ENCODE data around the gene AFAP1.

Gene AFAP1

DNA sequence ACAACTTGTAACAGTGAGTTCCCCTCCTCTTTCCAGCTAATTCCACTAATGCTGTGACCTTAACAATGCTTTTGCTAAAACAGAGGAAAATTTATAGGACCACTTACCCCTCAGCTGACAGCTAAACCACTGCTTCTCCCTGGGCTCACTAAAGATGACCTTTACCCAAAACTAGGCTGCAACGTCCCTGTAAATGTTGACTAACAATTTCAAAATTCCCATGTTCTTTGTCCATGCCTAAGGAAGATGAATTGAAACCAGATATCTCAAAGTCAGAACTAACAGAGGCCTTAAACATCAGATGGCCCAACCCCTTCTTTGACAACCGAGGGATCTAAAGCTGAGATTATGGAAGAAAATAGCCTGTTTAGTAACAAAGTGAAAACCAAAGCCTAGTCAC is 32.5 kb downstream of the AFAP1 start:
- Histone ChIP-seq H3K4me3 (IDR thresholded peaks at IDR 0.05; ENCODE audit: insufficient read depth, low read depth, low read length) (no peak overlapping the region), H2AFZ (ENCODE audit: low read depth) (no peak overlapping the region), H3K4me1 (ENCODE audit: low read depth, poor library complexity, severe bottlenecking) (no peaks in the 10 kb centered on the region), H4K20me1 (ENCODE audit: insufficient read depth) (no peaks in the 10 kb centered on the region), H3K4me2 (no peak overlapping the region), H3K27me3 (ENCODE audit: insufficient read depth, low read depth) (no peaks in the 10 kb centered on the region), H3K9ac (no peak overlapping the region), H3K27ac (no peak overlapping the region), H3K79me2 (ENCODE audit: insufficient read depth, low read depth) (no peaks in the 10 kb centered on the region), H3K36me3 (ENCODE audit: insufficient read depth) (no peaks in the 10 kb centered on the region)
- TF ChIP-seq, protein P1, sequence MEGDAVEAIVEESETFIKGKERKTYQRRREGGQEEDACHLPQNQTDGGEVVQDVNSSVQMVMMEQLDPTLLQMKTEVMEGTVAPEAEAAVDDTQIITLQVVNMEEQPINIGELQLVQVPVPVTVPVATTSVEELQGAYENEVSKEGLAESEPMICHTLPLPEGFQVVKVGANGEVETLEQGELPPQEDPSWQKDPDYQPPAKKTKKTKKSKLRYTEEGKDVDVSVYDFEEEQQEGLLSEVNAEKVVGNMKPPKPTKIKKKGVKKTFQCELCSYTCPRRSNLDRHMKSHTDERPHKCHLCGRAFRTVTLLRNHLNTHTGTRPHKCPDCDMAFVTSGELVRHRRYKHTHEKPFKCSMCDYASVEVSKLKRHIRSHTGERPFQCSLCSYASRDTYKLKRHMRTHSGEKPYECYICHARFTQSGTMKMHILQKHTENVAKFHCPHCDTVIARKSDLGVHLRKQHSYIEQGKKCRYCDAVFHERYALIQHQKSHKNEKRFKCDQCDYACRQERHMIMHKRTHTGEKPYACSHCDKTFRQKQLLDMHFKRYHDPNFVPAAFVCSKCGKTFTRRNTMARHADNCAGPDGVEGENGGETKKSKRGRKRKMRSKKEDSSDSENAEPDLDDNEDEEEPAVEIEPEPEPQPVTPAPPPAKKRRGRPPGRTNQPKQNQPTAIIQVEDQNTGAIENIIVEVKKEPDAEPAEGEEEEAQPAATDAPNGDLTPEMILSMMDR (conservative IDR thresholded peaks at IDR 0.05; ENCODE audit: low read depth, low read length): no peak

DNA sequence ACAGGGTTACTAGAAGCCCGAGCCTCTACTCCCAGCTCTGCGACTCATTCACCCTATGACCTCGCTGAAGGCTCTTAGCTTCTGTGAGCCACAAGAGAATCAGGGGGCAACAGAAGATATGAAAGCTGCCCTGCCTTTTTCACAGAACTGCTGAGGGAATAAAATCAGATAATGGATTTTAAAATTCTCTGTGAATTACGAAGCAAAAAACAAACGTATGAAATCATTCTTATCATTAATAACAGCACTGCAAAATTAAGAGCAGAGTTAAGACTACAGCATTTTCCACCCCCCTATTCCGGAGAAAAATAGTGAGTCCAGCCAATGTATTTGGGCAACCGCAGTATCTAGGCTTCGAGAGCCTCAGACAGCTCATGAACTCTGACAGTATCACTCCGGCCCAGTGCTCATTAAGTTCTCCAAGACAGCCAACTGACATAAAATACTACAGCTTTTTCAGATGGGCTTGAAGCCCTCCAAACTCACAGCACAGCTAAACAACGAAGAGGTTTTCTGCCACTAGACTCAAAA is 33.4 kb downstream of the AFAP1 start:
- Histone ChIP-seq H3K27me3 (ENCODE audit: insufficient read depth, low read depth) (no peaks in the 10 kb centered on the region), H3K79me2 (ENCODE audit: insufficient read depth, low read depth) (no peaks in the 10 kb centered on the region), H3K4me1 (ENCODE audit: low read depth, poor library complexity, severe bottlenecking) (no peaks in the 10 kb centered on the region), H3K27ac (no peak overlapping the region), H3K36me3 (ENCODE audit: insufficient read depth) (no peaks in the 10 kb centered on the region), H3K4me2 (no peak overlapping the region), H2AFZ (ENCODE audit: low read depth) (no peak overlapping the region), H4K20me1 (ENCODE audit: insufficient read depth) (no peaks in the 10 kb centered on the region), H3K4me3 (IDR thresholded peaks at IDR 0.05; ENCODE audit: insufficient read depth, low read depth, low read length) (no peak overlapping the region), H3K9ac (no peak overlapping the region)
- TF ChIP-seq, protein P1 (conservative IDR thresholded peaks at IDR 0.05; ENCODE audit: low read depth, low read length): no peak

DNA sequence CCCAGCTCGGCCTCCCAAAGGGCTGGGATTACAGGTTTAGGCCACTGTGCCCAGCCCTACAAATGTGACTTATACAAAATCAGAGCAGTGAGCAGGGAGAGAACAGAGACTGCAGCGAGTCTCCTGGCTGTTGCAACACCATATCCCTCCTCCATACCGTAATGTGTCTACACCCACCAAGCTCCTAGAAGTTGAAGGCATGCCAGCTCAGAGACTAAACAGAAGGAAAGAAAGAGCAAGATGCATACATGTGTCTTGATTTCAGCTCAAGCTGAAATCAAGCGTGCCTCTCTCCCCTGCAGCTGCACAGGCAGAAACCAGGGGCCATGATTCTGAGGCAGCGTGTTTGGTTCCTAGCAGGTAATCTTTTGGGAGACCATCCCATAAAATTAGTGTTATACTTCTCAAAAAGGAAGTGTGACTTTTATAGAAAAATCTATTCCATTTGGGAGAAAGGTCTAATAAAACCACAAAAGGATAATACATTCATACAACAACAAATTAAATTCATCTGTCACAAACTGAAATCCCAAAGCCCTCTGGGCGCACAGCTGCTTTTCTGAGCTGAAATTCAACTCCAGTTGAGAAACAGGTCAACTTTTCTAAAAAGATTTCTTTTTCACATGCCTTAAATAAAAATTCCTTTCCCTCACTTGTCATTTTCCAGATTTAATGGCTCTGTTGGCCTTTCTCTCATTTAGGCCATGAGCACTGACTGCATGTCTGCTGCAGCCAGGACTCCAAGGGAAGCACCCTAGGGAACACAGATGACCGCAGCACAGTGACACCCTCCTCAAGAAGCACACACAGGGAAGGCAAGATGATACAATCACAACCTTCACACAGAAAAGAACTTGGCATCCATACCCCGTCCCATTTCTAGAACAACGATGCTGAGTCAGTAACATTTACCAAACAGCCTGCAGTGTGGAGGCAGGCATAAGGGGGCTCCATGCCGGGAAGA is 34.4 kb downstream of the AFAP1 start:
- Histone ChIP-seq H3K4me1 (ENCODE audit: low read depth, poor library complexity, severe bottlenecking) (no peaks in the 10 kb centered on the region), H3K79me2 (ENCODE audit: insufficient read depth, low read depth) (no peaks in the 10 kb centered on the region), H3K27ac (no peak overlapping the region), H3K27me3 (ENCODE audit: insufficient read depth, low read depth) (no peaks in the 10 kb centered on the region), H3K4me3 (IDR thresholded peaks at IDR 0.05; ENCODE audit: insufficient read depth, low read depth, low read length) (no peak overlapping the region), H4K20me1 (ENCODE audit: insufficient read depth) (no peaks in the 10 kb centered on the region), H3K4me2 (no peak overlapping the region), H2AFZ (ENCODE audit: low read depth) (no peak overlapping the region), H3K9ac (no peak overlapping the region), H3K36me3 (ENCODE audit: insufficient read depth) (no peaks in the 10 kb centered on the region)
- TF ChIP-seq, protein P1 (conservative IDR thresholded peaks at IDR 0.05; ENCODE audit: low read depth, low read length): no peak

DNA sequence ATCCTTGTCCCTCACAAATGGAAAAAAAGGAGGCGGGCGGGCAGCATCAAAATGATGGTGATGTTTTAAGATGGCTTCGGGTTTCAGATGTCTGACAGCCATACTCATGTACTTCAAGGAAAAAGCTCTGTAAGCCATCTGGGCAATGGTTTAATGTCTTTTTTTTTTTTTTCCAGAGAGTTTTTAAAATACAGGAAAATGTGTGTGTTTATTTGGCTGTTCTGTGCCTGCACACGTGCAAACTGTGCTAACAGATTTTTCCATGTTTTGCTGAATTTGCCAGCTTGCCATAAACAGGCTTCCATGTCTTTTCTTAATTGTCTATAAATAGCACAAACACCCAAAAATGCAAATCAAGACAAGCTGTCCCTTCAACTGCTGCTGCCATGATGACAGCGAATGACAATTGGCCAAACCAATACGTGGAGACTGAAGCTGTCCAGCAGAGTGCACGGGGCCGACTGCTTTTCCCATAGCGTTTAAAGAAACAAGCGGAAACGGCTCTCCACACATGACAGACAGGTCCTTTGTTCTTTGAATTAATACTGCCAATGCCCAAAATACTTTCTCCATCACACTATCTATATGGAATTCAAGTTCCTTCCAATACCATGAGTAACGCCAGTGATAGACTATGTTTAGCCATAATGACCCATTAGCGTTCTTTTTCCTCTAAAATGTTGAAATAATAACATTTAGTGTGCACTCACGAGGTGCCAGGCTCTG is 35.7 kb downstream of the AFAP1 start:
- H3K9ac ChIP-seq: no peak overlapping the region
- H3K4me2 ChIP-seq: no peak overlapping the region
- no peak overlapping the region for H3K27ac ChIP-seq
- no peaks in the 10 kb centered on the region for H3K4me1 ChIP-seq (ENCODE audit: low read depth, poor library complexity, severe bottlenecking)
- H4K20me1 ChIP-seq (ENCODE audit: insufficient read depth): no peaks in the 10 kb centered on the region
- TF ChIP-seq, protein P1 (conservative IDR thresholded peaks at IDR 0.05; ENCODE audit: low read depth, low read length): no peak
- no peak overlapping the region for H2AFZ ChIP-seq (ENCODE audit: low read depth)
- no peaks in the 10 kb centered on the region for H3K36me3 ChIP-seq (ENCODE audit: insufficient read depth)
- no peaks in the 10 kb centered on the region for H3K27me3 ChIP-seq (ENCODE audit: insufficient read depth, low read depth)
- H3K79me2 ChIP-seq (ENCODE audit: insufficient read depth, low read depth): no peaks in the 10 kb centered on the region
- H3K4me3 ChIP-seq (IDR thresholded peaks at IDR 0.05; ENCODE audit: insufficient read depth, low read depth, low read length): no peak overlapping the region
